H1 (cell line): ENCODE measurements around the gene MED19. TPM values are rescaled to one million over a fixed set of nuclear protein-coding genes. Genes with fewer than 3 reads are reported as not detected.

Experiments used
- CTCF ChIA-PET: fragments of 300-600 bp; sonication (Branson Sonifier 250); formaldehyde crosslinking; loops from one replicate; lab custom pipeline; 2021; ENCODE audit not compliant: partially characterized antibody; lab: Charles Lee
- POLR2A ChIA-PET: fragments of 300-600 bp; sonication (Branson Sonifier 250); formaldehyde crosslinking; loops from one replicate; lab custom pipeline; 2021; ENCODE audit warnings: inconsistent platforms; ENCODE audit not compliant: partially characterized antibody; lab: Charles Lee
- DNase-seq, 2 experiments: peaks; one replicate each; pipeline versions ENCODE4 v3.0.0 to v3.0.0-alpha.2; 2010 to 2022; ENCODE audit warnings: low spot score in 2 of 2, low read depth in 1 of 2, mixed read lengths in 1 of 2
- FAIRE-seq: peaks from 2 replicates; lab custom pipeline; 2011; peaks lifted over from hg19 to GRCh38; lab: Jason Lieb, UNC
- H2AFZ ChIP-seq: 2 replicates; pipeline ENCODE4 v1.8.1; 2012; ENCODE audit warnings: low read length, inconsistent platforms
- H2AK5ac ChIP-seq: 2 replicates; pipeline ENCODE4 v1.6.1; 2013; ENCODE audit warnings: low read depth, low read length
- H2BK120ac ChIP-seq: replicated peaks from 2 replicates; pipeline ENCODE3; 2013; ENCODE audit warnings: low read depth, low read length, inconsistent platforms
- H2BK12ac ChIP-seq: 2 replicates; pipeline ENCODE4 v1.6.1; 2013; ENCODE audit warnings: low read depth, low read length
- H2BK15ac ChIP-seq: 2 replicates; pipeline ENCODE4 v1.6.1; 2013; ENCODE audit warnings: low read length
- H2BK20ac ChIP-seq: 2 replicates; pipeline ENCODE4 v1.6.1; 2013; ENCODE audit warnings: low read length
- H2BK5ac ChIP-seq: 2 replicates; pipeline ENCODE4 v1.6.1; 2013; ENCODE audit warnings: low read depth, low read length
- H3K14ac ChIP-seq: 2 replicates; pipeline ENCODE4 v1.6.1; 2013; ENCODE audit warnings: inconsistent platforms; ENCODE audit not compliant: insufficient read length
- H3K18ac ChIP-seq: 2 replicates; pipeline ENCODE4 v1.6.1; 2013; ENCODE audit warnings: low read length; ENCODE audit errors: extremely low read depth
- H3K23ac ChIP-seq: 2 replicates; pipeline ENCODE4 v1.6.1; 2013; ENCODE audit warnings: inconsistent platforms; ENCODE audit not compliant: insufficient read length
- H3K23me2 ChIP-seq: 2 replicates; pipeline ENCODE4 v1.6.1; 2013; ENCODE audit warnings: low read depth, low read length
- H3K27ac ChIP-seq: 2 replicates; pipeline ENCODE4 v1.6.1; 2011; ENCODE audit warnings: low read depth, low read length, inconsistent platforms
- H3K27me3 ChIP-seq, 4 experiments: replicated peaks in 1 of 4; 1 replicate in 1 of 4; 2 replicates in 3 of 4; pipeline versions ENCODE4 v1.6.1 to v1.8.1; 2011 to 2013; ENCODE audit warnings: low read length in 3 of 4, mild to moderate bottlenecking in 3 of 4, inconsistent platforms in 2 of 4, mixed read lengths in 2 of 4, moderate library complexity in 1 of 4; ENCODE audit not compliant: control insufficient read depth in 3 of 4, insufficient read depth in 3 of 4; ENCODE audit errors: extremely low read depth in 1 of 4
- H3K36me3 ChIP-seq, 4 experiments: 2 replicates each; pipeline versions ENCODE4 v1.6.1 to v1.8.1; 2011 to 2013; ENCODE audit warnings: mild to moderate bottlenecking in 4 of 4, low read length in 3 of 4, moderate library complexity in 2 of 4, control low read depth in 1 of 4, inconsistent platforms in 1 of 4; ENCODE audit not compliant: insufficient read depth in 4 of 4, control insufficient read depth in 2 of 4
- H3K4ac ChIP-seq: replicated peaks from 2 replicates; pipeline ENCODE3; 2013; ENCODE audit warnings: low read length, low read depth, mixed read lengths, inconsistent platforms; ENCODE audit not compliant: insufficient read length
- H3K4me1 ChIP-seq, 4 experiments: replicated peaks in 1 of 4; 1 replicate in 1 of 4; 2 replicates in 3 of 4; pipeline versions ENCODE4 v1.6.1 to v1.8.1; 2011 to 2013; ENCODE audit warnings: low read length in 3 of 4, inconsistent platforms in 2 of 4, mixed read lengths in 1 of 4; ENCODE audit not compliant: insufficient read depth in 4 of 4, control insufficient read depth in 3 of 4
- H3K4me2 ChIP-seq, 2 experiments: 2 replicates each; pipeline versions ENCODE4 v1.6.1 to v1.8.1; 2011 to 2013; ENCODE audit warnings: low read depth in 2 of 2, low read length in 2 of 2, control low read depth in 1 of 2, inconsistent platforms in 1 of 2, mild to moderate bottlenecking in 1 of 2; ENCODE audit not compliant: insufficient read depth in 1 of 2
- H3K4me3 ChIP-seq, 4 experiments: fragments of 200-600, 300-600 bp in 1 of 4; sonication (generic), shearing (Covaris generic), sonication (Bioruptor Twin) in 1 of 4; 2 replicates each; pipeline versions ENCODE4 v1.5.1 to v1.8.1; 2011 to 2016; ENCODE audit warnings: low read length in 4 of 4, low read depth in 3 of 4, control low read depth in 2 of 4, inconsistent platforms in 2 of 4, mild to moderate bottlenecking in 2 of 4, mixed read lengths in 1 of 4, moderate library complexity in 1 of 4; ENCODE audit not compliant: insufficient read depth in 2 of 4; ENCODE audit errors: extremely low read depth in 1 of 4
- H3K56ac ChIP-seq: replicated peaks from 2 replicates; pipeline ENCODE3; 2013; ENCODE audit warnings: low read depth, mild to moderate bottlenecking, mixed read lengths, low read length, inconsistent platforms; ENCODE audit not compliant: insufficient read length
- H3K79me1 ChIP-seq: 2 replicates; pipeline ENCODE4 v1.6.1; 2013; ENCODE audit warnings: low read depth, low read length, control low read depth
- H3K79me2 ChIP-seq, 2 experiments: 2 replicates each; pipeline versions ENCODE4 v1.6.1 to v1.8.1; 2012 to 2013; ENCODE audit warnings: low read length in 2 of 2, mild to moderate bottlenecking in 2 of 2, inconsistent platforms in 1 of 2; ENCODE audit not compliant: insufficient read depth in 2 of 2, control insufficient read depth in 1 of 2
- H3K9ac ChIP-seq, 4 experiments: replicated peaks in 1 of 4; 1 replicate in 1 of 4; 2 replicates in 3 of 4; pipeline versions ENCODE4 v1.6.1 to v1.8.1; 2011 to 2013; ENCODE audit warnings: low read depth in 3 of 4, low read length in 3 of 4, control low read depth in 2 of 4, mild to moderate bottlenecking in 2 of 4, moderate library complexity in 2 of 4, inconsistent platforms in 1 of 4; ENCODE audit errors: extremely low read depth in 1 of 4
- H3K9me3 ChIP-seq, 2 experiments: 2 replicates each; pipeline versions ENCODE4 v1.6.1 to v1.8.1; 2012 to 2013; ENCODE audit warnings: mild to moderate bottlenecking in 2 of 2, moderate library complexity in 2 of 2, control low read depth in 1 of 2, inconsistent platforms in 1 of 2, low read depth in 1 of 2, low read length in 1 of 2, mixed read lengths in 1 of 2; ENCODE audit not compliant: insufficient read depth in 2 of 2
- H4K20me1 ChIP-seq, 2 experiments: replicated peaks in 1 of 2; 2 replicates each; pipeline versions ENCODE3 to v1.8.1; 2011 to 2013; ENCODE audit warnings: inconsistent platforms in 2 of 2, low read length in 2 of 2, mild to moderate bottlenecking in 1 of 2; ENCODE audit not compliant: insufficient read depth in 2 of 2, control insufficient read depth in 1 of 2
- H4K5ac ChIP-seq: 2 replicates; pipeline ENCODE4 v1.6.1; 2013; ENCODE audit warnings: low read length, low read depth, mixed read lengths, inconsistent platforms; ENCODE audit not compliant: insufficient read length
- H4K8ac ChIP-seq: 2 replicates; pipeline ENCODE4 v1.8.0; 2013; ENCODE audit warnings: mild to moderate bottlenecking, moderate library complexity, low read length, inconsistent platforms; ENCODE audit not compliant: insufficient read depth; ENCODE audit errors: extremely low read depth
- H4K91ac ChIP-seq: replicated peaks from 2 replicates; pipeline ENCODE3; 2013; ENCODE audit warnings: low read length, mixed read lengths, inconsistent platforms; ENCODE audit not compliant: insufficient read length
- NRF1 ChIP-seq: IDR thresholded peaks from 2 replicates; pipeline ENCODE4 v1.6.1; 2011; ENCODE audit warnings: mild to moderate bottlenecking, low read depth, low read length, improper control_type of control experiment
- POLR2AphosphoS5 ChIP-seq: IDR thresholded peaks from 2 replicates; pipeline ENCODE4 v1.6.1; 2011; ENCODE audit warnings: low read depth, low read length
- WGBS, 2 experiments: shearing (Covaris generic) in 1 of 2; methylation state at CpG; one replicate each; pipeline versions ENCODE4 v1.1.6 to v1.1.7; 2013 to 2015; ENCODE audit warnings: low lambda C conversion rate in 2 of 2, mixed read lengths in 2 of 2, inconsistent platforms in 1 of 2, low coverage in 1 of 2, missing lambda C conversion rate in 1 of 2; ENCODE audit not compliant: insufficient replicate concordance in 2 of 2, insufficient coverage in 1 of 2, insufficient read length in 1 of 2; ENCODE audit errors: extremely low coverage in 1 of 2, missing lambda C conversion rate in 1 of 2; 5-methylcytosine and 5-hydroxymethylcytosine counted together
- polyA plus RNA-seq, 7 experiments: library from polyadenylated mRNA; depleted of rRNA in 3 of 7; stranded (reverse) in 5 of 7; unstranded in 2 of 7; fragments of >200 nt in 5 of 7; fragments of 200-250 nt in 2 of 7; gene quantifications; 1 replicate in 5 of 7; 2 replicates in 1 of 7; 4 replicates in 1 of 7; pipeline versions ENCODE4 v1.2.1 to v1.2.3, GENCODE V29; 2011 to 2013; ENCODE audit warnings: missing spikeins in 2 of 7, mixed read lengths in 2 of 7
- total RNA-seq: library from RNA; stranded (reverse); fragmentation: NEBNext Ultra II Directional; extraction: Animal tissue kit (Norgen Biotek cat#: 25700); gene quantifications from 2 replicates; pipeline ENCODE4 v1.2.1, GENCODE V29; 2021

MED19 gene
- total and polyA plus RNA-seq, 2 of the 8 experiments (the other 6 are each of a cell fraction or from before 2014, with no cell fraction given), result 19.4 to 35.4 TPM

DNA sequence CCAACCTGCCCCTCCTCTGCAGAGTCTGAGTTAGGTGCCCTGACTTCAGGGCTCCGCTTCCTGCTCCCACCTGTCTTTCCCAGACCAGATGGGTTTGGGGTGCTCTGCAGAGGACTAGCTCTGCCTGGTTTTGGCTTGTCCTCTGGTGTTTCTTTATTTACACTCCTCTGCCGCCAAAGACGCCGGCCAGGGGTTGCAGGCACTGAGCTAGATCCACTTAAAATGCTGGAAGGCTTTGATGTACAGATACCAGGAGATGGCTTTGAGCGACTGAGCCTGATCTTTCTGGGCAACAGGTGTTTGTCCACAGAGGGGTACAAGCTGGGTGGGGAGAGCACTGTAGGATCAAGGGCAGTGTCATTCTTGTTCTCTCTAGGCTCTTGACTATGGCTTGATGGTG is 33.2 kb upstream of the MED19 start:
- H3K14ac ChIP-seq, result no peak overlapping the region
- no peak overlapping the region for H3K27ac ChIP-seq
- CTCF ChIA-PET, result interaction anchor here (1.1 to 12.1 kb wide), 6 partner anchors 13 to 779 kb away, joined by 3 to 182 read pairs (median 7); no protein-coding TSS in a partner anchor
- H2BK20ac ChIP-seq, result no peak overlapping the region
- 0 out of 2 replicates have a peak, but pooled peaks have one; percentile 35 for TF ChIP-seq POLR2AphosphoS5
- TF ChIP-seq NRF1, result no peak
- H2BK120ac ChIP-seq, result no peak overlapping the region
- no peaks in the 10 kb centered on the region; the same call in 1 of the 2 replicates for H3K23me2 ChIP-seq
- no peak overlapping the region for H3K56ac ChIP-seq
- H4K5ac ChIP-seq, result no peak overlapping the region
- H3K79me1 ChIP-seq, result no peaks in the 10 kb centered on the region; the same call in 1 of the 2 replicates
- no peak for DNase-seq
- no peak overlapping the region for H2BK15ac ChIP-seq
- H3K36me3 ChIP-seq, result peaks cover 6 to 30% (median 15%) of the 10 kb centered on the region in 4 experiments
- H4K20me1 ChIP-seq, result peaks cover 0 to 1% of the 10 kb centered on the region in 2 experiments
- H3K18ac ChIP-seq, result no peak overlapping the region
- POLR2A ChIA-PET, result interaction anchor here (0.6 to 5.8 kb wide), 10 partner anchors 10 to 90 kb away, joined by 3 to 30 read pairs (median 4); partner anchors contain the start of genes MED19 and TMX2
- H2BK5ac ChIP-seq, result no peak overlapping the region
- H3K27me3 ChIP-seq, result no peaks in the 10 kb centered on the region
- no peak overlapping the region for H2AFZ ChIP-seq
- H4K8ac ChIP-seq, result no peak overlapping the region
- H3K4me3 ChIP-seq, result no peak overlapping the region
- peaks cover 0 to 14% of the 10 kb centered on the region in 2 experiments; a peak in 3 of 4 replicates for H3K79me2 ChIP-seq
- no peak overlapping the region for H3K9ac ChIP-seq
- no peak overlapping the region for H3K4me2 ChIP-seq
- H3K23ac ChIP-seq, result no peak overlapping the region
- H2AK5ac ChIP-seq, result no peak overlapping the region
- H4K91ac ChIP-seq, result no peak overlapping the region
- 97% methylated on average over 5 of the region's 5 CpGs; no CpG with 5 or more reads in 1 of the 2 experiments for WGBS, 2 experiments
- no peaks in the 10 kb centered on the region for H3K9me3 ChIP-seq
- H3K4ac ChIP-seq, result no peak overlapping the region
- no peak overlapping the region for H2BK12ac ChIP-seq
- peaks cover 0 to 9% (median 3%) of the 10 kb centered on the region in 4 experiments; a peak in 4 of 7 replicates for H3K4me1 ChIP-seq
- no peak for FAIRE-seq
